ENCODE data around the gene BRF1.

- TF ChIP-seq CTCF (IDR thresholded peaks at IDR 0.05) (no peak), POLR2A (IDR thresholded peaks at IDR 0.05) (no peak)
Observed at GRCh38 chr14:105315941-105316576, 15.3 kb upstream of the BRF1 start.

Measured in thyroid gland (tissue), 4 donors.